DOHH2 (cell line): Measurements from ENCODE around the gene OVCA2.

ENCODE experiments used
- H3F3A ChIP-seq: fragments of 200-600 bp; sonication (generic), shearing (Covaris generic); 2 replicates; pipeline ENCODE4 v1.6.0; 2016; ENCODE audit warnings: antibody characterized with exemption, mild to moderate bottlenecking; ENCODE audit not compliant: control insufficient read depth, insufficient read depth
- H3K27ac ChIP-seq: fragments of 200-600 bp; sonication (generic); 2 replicates; pipeline ENCODE4 v1.5.1; 2014; ENCODE audit warnings: low read depth, mild to moderate bottlenecking, low read length, moderate library complexity
- H3K27me3 ChIP-seq: fragments of 200-600 bp; sonication (generic); 2 replicates; pipeline ENCODE4 v1.6.1; 2014; ENCODE audit warnings: mild to moderate bottlenecking, low read length, mixed read lengths; ENCODE audit not compliant: control insufficient read depth
- H3K36me3 ChIP-seq: fragments of 200-600 bp; sonication (generic); 2 replicates; pipeline ENCODE4 v1.6.1; 2014; ENCODE audit warnings: mild to moderate bottlenecking, low read length, moderate library complexity, mixed read lengths; ENCODE audit not compliant: control insufficient read depth
- H3K4me1 ChIP-seq: fragments of 200-600 bp; sonication (generic); 2 replicates; pipeline ENCODE4 v1.6.1; 2014; ENCODE audit warnings: mild to moderate bottlenecking, low read length, mixed read lengths; ENCODE audit not compliant: control insufficient read depth
- H3K4me2 ChIP-seq: fragments of 200-600 bp; sonication (generic); 2 replicates; pipeline ENCODE4 v1.6.0; 2014; ENCODE audit warnings: mild to moderate bottlenecking, low read length, moderate library complexity
- H3K4me3 ChIP-seq: fragments of 200-600 bp; sonication (generic); 2 replicates; pipeline ENCODE4 v1.5.1; 2014; ENCODE audit warnings: mild to moderate bottlenecking, low read length, mixed read lengths
- H3K79me2 ChIP-seq: fragments of 200-600 bp; sonication (generic); 2 replicates; pipeline ENCODE4 v1.6.1; 2014; ENCODE audit warnings: mild to moderate bottlenecking, low read length, mixed read lengths; ENCODE audit not compliant: control insufficient read depth
- H3K9me2 ChIP-seq: fragments of 200-600 bp; sonication (generic); replicated peaks from 2 replicates; pipeline ENCODE4 v1.6.1; 2014; ENCODE audit warnings: mild to moderate bottlenecking, low read length, mixed read lengths; ENCODE audit not compliant: control insufficient read depth
- H3K9me3 ChIP-seq: fragments of 200-600 bp; sonication (generic); 2 replicates; pipeline ENCODE4 v1.6.1; 2014; ENCODE audit warnings: antibody characterized with exemption, low read length, mixed read lengths; ENCODE audit not compliant: control insufficient read depth, insufficient read depth
- H4K20me1 ChIP-seq: fragments of 200-600 bp; sonication (generic); 2 replicates; pipeline ENCODE4 v1.6.0; 2014; ENCODE audit warnings: low read depth, mild to moderate bottlenecking, antibody characterized with exemption, low read length, moderate library complexity; ENCODE audit not compliant: control insufficient read depth, insufficient read depth
- EZH2phosphoT487 ChIP-seq: fragments of 200-600 bp; sonication (generic); IDR thresholded peaks from 2 replicates; pipeline ENCODE4 v1.6.1; 2017; ENCODE audit warnings: borderline replicate concordance, mild to moderate bottlenecking, antibody characterized with exemption, low read length, moderate library complexity, mixed read lengths
- TF ChIP-seq, protein P1 (sequence below): fragments of 200-600 bp; sonication (generic); IDR thresholded peaks from one replicate; pipeline ENCODE4 v1.5.1; 2014; ENCODE audit warnings: antibody characterized with exemption, mild to moderate bottlenecking, low read depth, low read length; ENCODE audit not compliant: poor library complexity, severe bottlenecking

OVCA2 gene

DNA sequence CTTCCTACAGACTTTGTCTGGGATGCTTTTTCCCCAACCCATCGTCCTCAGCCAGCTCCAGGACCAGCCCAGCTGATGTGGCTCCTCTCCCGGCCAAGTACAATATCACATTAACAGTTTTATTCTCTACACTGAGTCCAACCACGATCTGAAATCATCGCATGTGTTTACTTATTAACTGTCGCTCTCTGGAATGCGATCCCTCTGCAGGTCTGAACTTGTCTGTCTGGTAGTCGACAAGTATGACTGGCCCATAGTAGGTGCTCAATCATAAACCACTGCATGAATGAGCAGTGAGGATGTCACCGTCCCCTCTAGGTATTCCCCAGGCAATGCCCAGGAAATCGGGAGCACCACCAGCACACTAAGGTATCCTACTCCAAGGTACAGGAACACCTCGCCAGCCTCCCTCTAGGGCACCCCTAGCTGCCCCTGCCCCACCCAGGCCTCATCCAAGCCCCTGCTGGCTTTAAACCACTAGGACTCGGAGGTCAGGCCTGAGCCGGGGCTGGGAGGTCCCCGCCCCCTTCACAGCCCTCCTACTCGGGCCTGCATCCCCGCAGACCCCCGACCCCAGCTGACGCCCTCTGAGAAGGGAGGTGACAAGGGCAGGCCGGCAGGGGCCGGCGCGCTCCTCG lies 44.4 kb upstream of the OVCA2 start:
- H3K9me2 ChIP-seq, result no peaks in the 10 kb centered on the region
- no peaks in the 10 kb centered on the region for H3K36me3 ChIP-seq
- no peak for TF ChIP-seq EZH2phosphoT487
- TF ChIP-seq, protein P1, sequence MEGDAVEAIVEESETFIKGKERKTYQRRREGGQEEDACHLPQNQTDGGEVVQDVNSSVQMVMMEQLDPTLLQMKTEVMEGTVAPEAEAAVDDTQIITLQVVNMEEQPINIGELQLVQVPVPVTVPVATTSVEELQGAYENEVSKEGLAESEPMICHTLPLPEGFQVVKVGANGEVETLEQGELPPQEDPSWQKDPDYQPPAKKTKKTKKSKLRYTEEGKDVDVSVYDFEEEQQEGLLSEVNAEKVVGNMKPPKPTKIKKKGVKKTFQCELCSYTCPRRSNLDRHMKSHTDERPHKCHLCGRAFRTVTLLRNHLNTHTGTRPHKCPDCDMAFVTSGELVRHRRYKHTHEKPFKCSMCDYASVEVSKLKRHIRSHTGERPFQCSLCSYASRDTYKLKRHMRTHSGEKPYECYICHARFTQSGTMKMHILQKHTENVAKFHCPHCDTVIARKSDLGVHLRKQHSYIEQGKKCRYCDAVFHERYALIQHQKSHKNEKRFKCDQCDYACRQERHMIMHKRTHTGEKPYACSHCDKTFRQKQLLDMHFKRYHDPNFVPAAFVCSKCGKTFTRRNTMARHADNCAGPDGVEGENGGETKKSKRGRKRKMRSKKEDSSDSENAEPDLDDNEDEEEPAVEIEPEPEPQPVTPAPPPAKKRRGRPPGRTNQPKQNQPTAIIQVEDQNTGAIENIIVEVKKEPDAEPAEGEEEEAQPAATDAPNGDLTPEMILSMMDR, result no peak
- H3K27ac ChIP-seq, result no peak overlapping the region
- no peaks in the 10 kb centered on the region for H3K79me2 ChIP-seq
- no peaks in the 10 kb centered on the region for H3K27me3 ChIP-seq
- no peaks in the 10 kb centered on the region for H4K20me1 ChIP-seq
- no peaks in the 10 kb centered on the region for H3K9me3 ChIP-seq
- no peak overlapping the region for H3K4me3 ChIP-seq
- H3K4me2 ChIP-seq, result no peak overlapping the region
- H3F3A ChIP-seq, result no peaks in the 10 kb centered on the region
- H3K4me1 ChIP-seq, result no peaks in the 10 kb centered on the region

DNA sequence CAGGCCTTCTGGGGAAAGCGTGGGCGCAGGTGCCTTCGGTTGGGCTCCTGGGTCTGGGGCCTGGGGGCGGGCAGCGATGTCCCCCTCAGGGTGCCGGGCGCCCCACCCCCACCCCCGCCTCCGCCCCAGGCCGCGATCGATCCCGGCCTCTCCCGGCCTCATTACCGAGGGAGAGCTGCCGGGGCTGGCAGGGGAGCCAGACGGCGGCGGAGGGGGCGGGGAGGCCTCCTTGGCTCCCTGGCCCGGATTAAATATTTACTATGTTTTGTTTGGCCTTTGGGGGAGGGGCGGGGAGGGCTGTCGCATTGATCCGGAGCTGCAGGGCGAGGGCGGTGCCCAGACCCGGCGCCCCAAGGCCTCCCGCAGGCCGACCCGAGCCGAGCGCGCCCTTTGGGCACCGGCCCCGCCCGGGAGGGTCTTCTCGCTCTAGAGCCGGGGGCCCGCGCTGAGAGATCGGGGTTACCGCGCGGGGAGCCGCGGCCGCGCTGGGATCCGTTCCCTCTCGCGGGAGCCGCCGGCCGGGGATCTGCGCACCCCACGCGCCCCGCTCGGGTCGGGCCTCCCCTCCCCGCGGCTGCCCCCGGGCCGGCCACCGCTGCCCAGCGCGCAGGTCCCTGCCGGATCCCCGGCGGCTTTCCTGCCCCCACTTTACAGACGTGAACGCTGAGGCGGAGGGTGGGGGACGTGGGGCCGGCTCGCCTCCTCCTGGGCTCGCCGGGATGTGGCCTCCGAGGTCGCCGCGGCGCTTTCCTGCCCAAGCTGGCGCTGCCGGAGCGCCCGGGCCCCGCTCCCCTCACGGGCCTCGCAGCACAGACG lies 43.7 kb upstream of the OVCA2 start:
- no peak for TF ChIP-seq EZH2phosphoT487
- TF ChIP-seq, protein P1, result no peak
- H3K27ac ChIP-seq, result no peak overlapping the region
- no peak overlapping the region for H3K4me2 ChIP-seq

DNA sequence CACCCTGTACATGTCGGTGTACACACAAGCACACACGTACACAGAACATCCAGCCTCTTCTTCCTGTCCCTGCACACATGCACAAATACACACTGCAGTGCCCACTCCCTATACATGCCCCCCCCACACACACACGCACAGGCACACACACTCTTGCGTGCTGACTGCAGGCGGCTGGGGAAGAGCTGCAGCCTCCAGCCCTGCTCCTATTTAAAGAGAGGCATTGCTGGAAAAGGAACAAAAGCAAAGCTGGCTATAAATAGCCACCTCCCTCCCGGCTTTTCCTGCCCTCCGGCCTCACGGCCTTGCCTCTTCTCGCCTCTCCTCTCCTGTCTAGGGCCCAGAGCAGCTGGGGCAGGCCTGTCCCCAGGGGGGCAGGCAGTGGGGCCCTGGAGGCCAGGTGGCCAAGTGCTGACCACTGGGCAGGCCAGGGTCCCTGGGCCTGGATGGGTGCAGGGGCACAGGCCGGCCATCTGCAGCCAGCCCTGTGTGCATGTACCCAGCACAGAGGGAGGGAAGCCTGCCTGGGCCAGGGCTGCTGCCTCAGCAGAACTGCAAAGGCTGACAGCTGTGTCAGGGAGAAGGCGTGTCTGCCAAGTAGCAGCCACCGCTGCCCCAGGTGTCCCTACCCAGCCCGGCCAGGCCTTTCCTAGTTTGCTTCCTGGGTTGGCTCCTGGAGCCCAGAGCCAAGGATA lies 42.1 kb upstream of the OVCA2 start:
- TF ChIP-seq, protein P1, result no peak
- TF ChIP-seq EZH2phosphoT487, result no peak
- no peaks in the 10 kb centered on the region for H3K4me1 ChIP-seq
- no peak overlapping the region for H3K27ac ChIP-seq
- H3K9me2 ChIP-seq, result no peaks in the 10 kb centered on the region
- no peak overlapping the region for H3K4me3 ChIP-seq
- no peaks in the 10 kb centered on the region for H4K20me1 ChIP-seq
- H3K4me2 ChIP-seq, result no peak overlapping the region
- H3K79me2 ChIP-seq, result no peaks in the 10 kb centered on the region
- no peaks in the 10 kb centered on the region for H3F3A ChIP-seq
- no peaks in the 10 kb centered on the region for H3K27me3 ChIP-seq
- no peaks in the 10 kb centered on the region for H3K9me3 ChIP-seq
- no peaks in the 10 kb centered on the region for H3K36me3 ChIP-seq

More for the DNA sequence above, 43.7 kb upstream of the OVCA2 start:
- Histone ChIP-seq H3K27me3 (no peaks in the 10 kb centered on the region), H3K36me3 (no peaks in the 10 kb centered on the region), H3K9me2 (no peaks in the 10 kb centered on the region), H3K4me1 (no peaks in the 10 kb centered on the region), H3K4me3 (no peak overlapping the region), H3K79me2 (no peaks in the 10 kb centered on the region), H4K20me1 (no peaks in the 10 kb centered on the region), H3K9me3 (no peaks in the 10 kb centered on the region), H3F3A (no peaks in the 10 kb centered on the region)
